Activated CD4-positive, alpha-beta T cell treated with anti-CD3 and anti-CD28 coated beads, Interleukin-2, amount 50 U/mL, for 48 hours (primary cell): Measurements from ENCODE around the gene SHISAL1.
"Not testable (repeated sequence)": the region's sequence is repeated elsewhere in the genome, so short reads cannot be mapped to it uniquely, and the experiment has no call there.

ENCODE experiments used
- DNase-seq, 2 experiments: peaks; one replicate each; pipeline ENCODE4 v3.0.0-alpha.2; 2020

Gene SHISAL1

GRCh38 chr22:44256556-44257485, 55.9 kb downstream of the SHISAL1 start:
- no peak for DNase-seq

- DNase-seq, result no peak
These were observed 56.7 kb downstream of the SHISAL1 start for GRCh38 chr22:44256085-44256484.

GRCh38 chr22:44254811-44255210, 57.9 kb downstream of the SHISAL1 start:
- no peak for DNase-seq

- DNase-seq, result no peak
These were observed 63.2 kb downstream of the SHISAL1 start for GRCh38 chr22:44249376-44250147.

GRCh38 chr22:44248926-44249325, 63.8 kb downstream of the SHISAL1 start:
- DNase-seq, result no peak

- no peak for DNase-seq
These were observed 64.5 kb downstream of the SHISAL1 start for GRCh38 chr22:44247923-44248892.

- no peak for DNase-seq
These were observed 65.4 kb downstream of the SHISAL1 start for GRCh38 chr22:44247346-44247745.

- DNase-seq, result no peak
These were observed 66.0 kb downstream of the SHISAL1 start for GRCh38 chr22:44246615-44247326.

GRCh38 chr22:44245867-44246266, 66.9 kb downstream of the SHISAL1 start:
- no peak for DNase-seq

- no peak for DNase-seq
These were observed 67.3 kb downstream of the SHISAL1 start for GRCh38 chr22:44245438-44245837.

- DNase-seq, result no peak
These were observed 68.4 kb downstream of the SHISAL1 start for GRCh38 chr22:44244265-44244822.

GRCh38 chr22:44243761-44244160, 69.0 kb downstream of the SHISAL1 start:
- DNase-seq, result no peak

GRCh38 chr22:44242946-44243724, 69.6 kb downstream of the SHISAL1 start:
- DNase-seq, result no peak

GRCh38 chr22:44241121-44241520, 71.6 kb downstream of the SHISAL1 start:
- DNase-seq, result not testable (repeated sequence)

- DNase-seq, result no peak
These were observed 75.5 kb downstream of the SHISAL1 start for GRCh38 chr22:44237290-44237689.

- not testable (repeated sequence) for DNase-seq
These were observed 78.4 kb downstream of the SHISAL1 start for GRCh38 chr22:44234372-44234771.

GRCh38 chr22:44231233-44231632, 81.5 kb downstream of the SHISAL1 start:
- no peak for DNase-seq

- DNase-seq, result no peak
These were observed 82.9 kb downstream of the SHISAL1 start for GRCh38 chr22:44229809-44230208.

GRCh38 chr22:44229331-44229730, 83.4 kb downstream of the SHISAL1 start:
- DNase-seq, result no peak

GRCh38 chr22:44225812-44226211, 86.9 kb downstream of the SHISAL1 start:
- DNase-seq, result no peak
